Uterus (tissue), 4 donors: ENCODE measurements around the gene EFEMP2. TPM values are rescaled to one million over a fixed set of nuclear protein-coding genes. Genes with fewer than 3 reads are reported as not detected.

Source experiments
- DNase-seq, 2 donors: peaks; one replicate each; pipeline ENCODE4 v3.0.0-alpha.2; 2019 to 2020
- H3K27ac ChIP-seq, 2 donors: fragments of 200-600 bp; sonication (generic); 1 replicate in 1 of 2; 2 replicates in 1 of 2; pipeline ENCODE4 v1.5.1; 2016 to 2018
- H3K27me3 ChIP-seq, 2 donors: fragments of 200-600 bp; sonication (generic); one replicate each; pipeline ENCODE4 v1.5.1; 2018 to 2019; ENCODE audit warnings: control low read depth in 1 of 2
- H3K36me3 ChIP-seq, 2 donors: fragments of 200-600 bp; sonication (generic); one replicate each; pipeline ENCODE4 v1.5.1; 2019; ENCODE audit warnings: control low read depth in 1 of 2
- H3K4me1 ChIP-seq, 2 donors: fragments of 200-600 bp; sonication (generic); one replicate each; pipeline ENCODE4 v1.5.1; 2018 to 2019; ENCODE audit warnings: control low read depth in 1 of 2
- H3K4me3 ChIP-seq, 2 donors: fragments of 200-600 bp; sonication (generic); 1 replicate in 1 of 2; 2 replicates in 1 of 2; pipeline ENCODE4 v1.5.1; 2018 to 2019; ENCODE audit warnings: mild to moderate bottlenecking in 1 of 2
- H3K9me3 ChIP-seq, 2 donors: fragments of 200-600 bp; sonication (generic); one replicate each; pipeline ENCODE4 v1.5.1; 2019; ENCODE audit warnings: control low read depth in 1 of 2
- POLR2A ChIP-seq, 2 donors: fragments of 450-650 bp; IDR thresholded peaks; one replicate each; pipeline ENCODE4 v1.6.1; 2016; ENCODE audit warnings: antibody characterized with exemption in 2 of 2, mild to moderate bottlenecking in 1 of 2, moderate library complexity in 1 of 2
- intact Hi-C: fragments of 100-400 bp; cut with DNase I; formaldehyde crosslinking; loops from one replicate; pipeline ENCODE4 v1.15.1; 2023; ENCODE audit warnings: low total_unique reads
- total RNA-seq, 4 donors: library from RNA; depleted of rRNA in 3 of 4; stranded (reverse); fragments of >200 nt in 3 of 4; gene quantifications; one replicate each; pipeline versions ENCODE4 v1.1.0 to v1.2.4, GENCODE V29; 2014 to 2023
- TF ChIP-seq, protein P1 (sequence below), 4 experiments: fragments of 200-600 bp in 2 of 4; fragments of 450-650 bp in 2 of 4; sonication (generic) in 2 of 4; IDR thresholded peaks; one replicate each; pipeline ENCODE4 v1.5.1; 2016 to 2019; ENCODE audit warnings: antibody characterized with exemption in 4 of 4, mild to moderate bottlenecking in 2 of 4, moderate library complexity in 1 of 4
- donor health status: DM: yes; HTN: yes; CAD: no.

EFEMP2 gene
- total RNA-seq, 4 donors from 2014 or later = 56.1 to 165 (median 87.3) TPM

DNA sequence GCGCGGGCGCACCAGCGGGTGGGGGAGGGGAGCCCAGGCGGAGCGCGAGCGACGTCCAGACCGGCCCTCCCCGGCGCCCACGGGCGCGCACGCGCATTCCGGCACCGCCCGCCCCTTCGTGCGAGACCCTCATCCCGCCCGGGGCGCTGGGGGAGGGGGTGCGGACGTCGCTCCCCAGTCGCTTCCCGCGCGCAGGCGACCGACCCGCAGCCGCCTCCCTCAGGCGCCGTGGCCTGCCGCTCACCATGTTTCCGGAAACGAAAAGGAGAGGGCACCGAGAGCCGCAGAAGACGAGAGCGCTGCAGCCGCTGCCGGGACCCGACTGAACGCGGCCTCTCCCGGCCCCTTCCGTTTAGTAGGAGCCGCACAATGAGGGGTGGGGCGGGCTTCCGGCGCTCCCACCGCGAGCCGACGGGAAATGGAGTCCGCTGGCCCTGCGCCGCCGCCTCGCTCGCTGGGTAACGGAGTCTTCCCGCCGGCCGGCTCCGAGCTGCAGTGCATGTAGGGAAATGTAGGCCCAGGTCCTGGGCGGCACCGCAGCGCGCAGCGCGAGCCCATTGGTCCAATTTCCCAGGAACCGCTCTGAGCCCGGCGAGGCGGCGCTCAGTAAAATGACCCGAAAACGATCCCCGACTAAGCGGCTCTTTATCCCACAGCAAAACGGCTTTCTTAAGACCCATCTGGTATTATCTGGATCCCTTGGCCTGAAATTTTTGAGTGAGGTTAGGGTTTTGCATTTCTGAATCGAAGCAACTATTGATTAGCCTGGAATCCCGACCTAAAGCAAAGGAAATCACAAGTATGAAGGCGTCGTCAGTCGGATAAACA lies 14.5 kb downstream of the EFEMP2 start, which contains the start of gene CFL1:
Gene CFL1 (minus strand): TSS at position 328 of the 828 bp plus-strand sequence. CDS start 81 bp downstream, at position 247.
- Histone ChIP-seq H3K27me3 (no peaks in the 10 kb centered on the region), H3K36me3 (no peaks in the 10 kb centered on the region), H3K4me3 (peak within 1 kb of the TSS; percentile 92 to 99), H3K9me3 (no peaks in the 10 kb centered on the region), H3K27ac (peak within 1 kb of the TSS; percentile 98 to 99), H3K4me1 (peaks cover 7 to 13% of the 10 kb centered on the region in 2 donors)
- intact Hi-C loops = no loop called here
- peak; percentile 89 to 98 for TF ChIP-seq POLR2A (IDR thresholded peaks at IDR 0.05)
- TF ChIP-seq, protein P1, sequence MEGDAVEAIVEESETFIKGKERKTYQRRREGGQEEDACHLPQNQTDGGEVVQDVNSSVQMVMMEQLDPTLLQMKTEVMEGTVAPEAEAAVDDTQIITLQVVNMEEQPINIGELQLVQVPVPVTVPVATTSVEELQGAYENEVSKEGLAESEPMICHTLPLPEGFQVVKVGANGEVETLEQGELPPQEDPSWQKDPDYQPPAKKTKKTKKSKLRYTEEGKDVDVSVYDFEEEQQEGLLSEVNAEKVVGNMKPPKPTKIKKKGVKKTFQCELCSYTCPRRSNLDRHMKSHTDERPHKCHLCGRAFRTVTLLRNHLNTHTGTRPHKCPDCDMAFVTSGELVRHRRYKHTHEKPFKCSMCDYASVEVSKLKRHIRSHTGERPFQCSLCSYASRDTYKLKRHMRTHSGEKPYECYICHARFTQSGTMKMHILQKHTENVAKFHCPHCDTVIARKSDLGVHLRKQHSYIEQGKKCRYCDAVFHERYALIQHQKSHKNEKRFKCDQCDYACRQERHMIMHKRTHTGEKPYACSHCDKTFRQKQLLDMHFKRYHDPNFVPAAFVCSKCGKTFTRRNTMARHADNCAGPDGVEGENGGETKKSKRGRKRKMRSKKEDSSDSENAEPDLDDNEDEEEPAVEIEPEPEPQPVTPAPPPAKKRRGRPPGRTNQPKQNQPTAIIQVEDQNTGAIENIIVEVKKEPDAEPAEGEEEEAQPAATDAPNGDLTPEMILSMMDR (IDR thresholded peaks at IDR 0.05) = peak in 2 of 4 experiments; percentile 16 to 25
- DNase-seq = peak; percentile 98

DNA sequence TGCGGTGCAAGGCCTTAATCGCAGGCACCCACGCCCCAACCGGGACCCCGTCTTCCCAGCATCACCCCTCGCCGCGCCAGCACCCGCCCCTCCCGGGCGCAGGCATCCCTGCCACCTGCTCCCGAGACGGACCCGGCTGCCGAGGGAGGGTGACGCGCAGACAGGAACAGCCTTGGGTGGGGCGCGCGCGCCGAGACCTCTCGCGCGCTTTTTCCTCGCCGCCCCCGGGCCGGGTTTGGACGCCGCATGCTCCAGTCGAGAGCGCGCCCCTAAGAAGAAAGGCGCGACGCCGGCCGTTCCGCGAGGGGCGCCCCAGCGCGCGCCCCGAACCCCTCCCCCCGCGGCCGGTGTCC lies 15.1 kb downstream of the EFEMP2 start:
- peak; percentile 59 to 66 for DNase-seq
- Histone ChIP-seq H3K9me3 (no peaks in the 10 kb centered on the region), H3K4me1 (peaks cover 7 to 13% of the 10 kb centered on the region in 2 donors), H3K27ac (peak overlapping the region; percentile 96 to 98), H3K4me3 (peak overlapping the region; percentile 92 to 99), H3K36me3 (no peaks in the 10 kb centered on the region), H3K27me3 (no peaks in the 10 kb centered on the region)
- no peak for TF ChIP-seq POLR2A (IDR thresholded peaks at IDR 0.05)
- intact Hi-C loops = no loop called here

DNA sequence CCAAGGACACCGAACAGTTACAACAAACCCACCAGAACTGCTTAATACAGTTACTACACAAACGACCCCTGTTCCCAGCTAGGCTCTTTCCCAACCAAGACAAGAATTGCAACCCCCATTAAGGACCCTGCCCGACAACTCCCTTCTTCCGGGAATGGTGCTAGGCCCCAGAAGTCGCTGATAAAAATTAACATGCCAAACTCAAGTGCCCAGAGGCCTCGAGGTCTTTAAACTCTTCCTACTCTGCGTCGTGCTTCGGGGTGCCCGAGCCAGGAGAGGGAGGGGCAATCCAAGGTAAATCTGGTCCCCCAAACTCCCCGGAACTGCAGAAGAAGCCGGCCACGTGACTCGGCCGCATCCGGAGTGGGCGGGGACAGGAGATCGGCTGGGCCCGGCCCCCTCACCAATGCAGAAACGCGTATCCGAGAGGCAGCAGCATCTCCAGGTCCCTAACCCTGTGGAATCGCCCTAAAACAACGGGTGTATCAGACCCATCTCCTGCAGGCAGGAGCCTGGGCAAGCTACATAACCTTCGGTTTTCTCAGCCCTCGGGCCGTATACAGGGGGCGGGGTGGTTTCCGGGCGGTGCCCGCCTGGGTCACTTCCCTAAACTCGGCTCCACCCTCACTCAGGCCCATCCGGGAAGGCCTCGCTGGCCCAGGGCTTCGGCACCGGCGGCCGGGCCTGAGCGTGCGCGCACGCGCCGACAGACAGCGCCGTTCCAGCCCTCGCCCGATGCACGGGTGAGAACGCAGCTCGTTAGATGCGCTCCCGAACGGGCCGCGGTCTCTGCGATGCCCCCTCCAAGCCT lies 15.7 kb downstream of the EFEMP2 start:
- DNase-seq = peak; percentile 78

DNA sequence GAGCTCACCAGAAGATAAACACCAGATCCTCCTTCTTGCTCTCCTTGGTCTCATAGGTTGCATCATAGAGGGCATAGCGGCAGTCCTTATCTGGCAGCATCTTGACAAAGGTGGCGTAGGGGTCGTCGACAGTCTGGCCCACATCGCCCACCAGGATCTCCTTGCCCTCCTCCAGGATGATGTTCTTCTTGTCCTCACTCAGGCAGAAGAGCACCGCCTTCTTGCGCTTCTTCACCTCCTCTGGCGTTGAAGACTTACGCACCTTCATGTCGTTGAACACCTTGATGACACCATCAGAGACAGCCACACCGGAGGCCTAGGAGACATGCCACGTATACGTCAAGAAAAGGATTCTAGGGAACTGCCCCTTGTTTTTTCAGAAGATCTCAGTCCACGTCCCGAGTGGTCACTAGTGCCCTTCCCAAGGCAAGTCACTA lies 16.7 kb downstream of the EFEMP2 start:
- peak overlapping the region in 1 of 2 donors; percentile 99 for H3K4me3 ChIP-seq
- H3K27me3 ChIP-seq = no peaks in the 10 kb centered on the region
- H3K27ac ChIP-seq = no peak overlapping the region
- H3K9me3 ChIP-seq = no peaks in the 10 kb centered on the region
- no peak for TF ChIP-seq POLR2A (IDR thresholded peaks at IDR 0.05)
- TF ChIP-seq, protein P1 (IDR thresholded peaks at IDR 0.05) = no peak
- peaks cover 0 to 6% of the 10 kb centered on the region in 2 donors for H3K4me1 ChIP-seq
- intact Hi-C loops = no loop called here
- DNase-seq = no peak
- no peaks in the 10 kb centered on the region for H3K36me3 ChIP-seq

More for the DNA sequence above, 15.7 kb downstream of the EFEMP2 start:
- no peaks in the 10 kb centered on the region for H3K9me3 ChIP-seq
- peak overlapping the region; percentile 96 to 98 for H3K27ac ChIP-seq
- H3K36me3 ChIP-seq = no peaks in the 10 kb centered on the region
- TF ChIP-seq POLR2A (IDR thresholded peaks at IDR 0.05) = peak; percentile 36 to 78
- TF ChIP-seq, protein P1 (IDR thresholded peaks at IDR 0.05) = peak in 1 of 4 experiments; percentile 19
- intact Hi-C loops = no loop called here
- H3K4me1 ChIP-seq = peaks cover 6 to 11% of the 10 kb centered on the region in 2 donors
- H3K4me3 ChIP-seq = peak overlapping the region; percentile 92 to 99
- H3K27me3 ChIP-seq = no peaks in the 10 kb centered on the region

DNA sequence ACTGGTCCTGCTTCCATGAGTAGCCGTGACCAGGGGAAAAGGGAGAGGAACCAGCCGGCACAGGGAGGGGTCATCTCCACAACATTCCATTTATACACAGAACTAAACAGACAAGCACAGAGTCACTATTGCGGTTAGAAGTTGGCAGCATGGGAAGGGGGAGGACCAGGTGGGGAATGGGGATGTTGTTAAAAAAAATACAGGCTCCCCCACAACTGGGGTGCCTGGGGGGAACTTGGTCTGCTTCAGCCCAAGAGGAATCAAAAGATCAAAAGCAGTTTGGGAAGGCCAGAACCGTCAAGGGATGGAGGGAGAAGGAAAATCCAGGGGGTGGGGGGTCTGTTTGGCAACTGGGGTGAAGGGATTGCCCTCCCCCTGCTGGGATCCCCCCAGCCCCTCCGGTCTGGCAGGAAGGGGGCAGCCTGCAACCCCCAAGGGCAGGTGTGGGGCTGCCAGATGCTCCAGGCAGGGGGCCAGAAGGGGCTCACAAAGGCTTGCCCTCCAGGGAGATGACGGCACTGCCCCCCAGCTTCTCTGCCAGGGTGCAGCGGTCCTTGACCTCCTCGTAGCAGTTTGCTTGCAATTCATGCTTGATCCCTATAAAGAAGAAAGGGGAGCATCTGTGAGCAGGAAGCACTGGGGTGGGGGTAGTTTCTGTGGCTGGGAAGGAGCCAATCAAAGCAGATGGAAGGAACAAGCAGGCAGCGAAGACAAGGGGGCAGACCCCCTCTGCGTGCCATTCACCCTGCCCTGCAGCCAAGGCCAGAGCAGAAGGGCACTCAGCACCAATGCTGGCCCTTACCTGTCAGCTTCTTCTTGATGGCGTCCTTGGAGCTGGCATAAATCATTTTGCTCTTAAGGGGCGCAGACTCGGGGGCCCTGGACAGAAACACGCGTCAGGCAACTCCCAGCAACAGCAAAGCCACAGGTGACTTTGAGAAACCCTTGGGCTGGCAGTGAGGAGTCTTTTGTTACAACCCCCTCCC lies 17.5 kb downstream of the EFEMP2 start:
- Histone ChIP-seq H3K9me3 (no peaks in the 10 kb centered on the region), H3K27ac (no peak overlapping the region), H3K4me1 (peaks cover 0 to 6% of the 10 kb centered on the region in 2 donors), H3K36me3 (no peaks in the 10 kb centered on the region), H3K27me3 (no peaks in the 10 kb centered on the region), H3K4me3 (no peak overlapping the region)
- DNase-seq = no peak
- intact Hi-C loops = no loop called here
- TF ChIP-seq, protein P1 (IDR thresholded peaks at IDR 0.05) = no peak
- no peak for TF ChIP-seq POLR2A (IDR thresholded peaks at IDR 0.05)
